ENCODE measurements around the gene VPS51. TPM values are rescaled to one million over a fixed set of nuclear protein-coding genes. Genes with fewer than 3 reads are reported as not detected.

VPS51 gene
- total RNA-seq, 1 donor from 2014 or later, result 265 TPM

Other genes with a start within 250 kb of the VPS51 start
- 27.6 and 33.6 TPM in 2 replicates for gene EHD1, start 217.6 kb upstream of the VPS51 start, total RNA-seq
- 7.6 and 12.1 TPM in 2 replicates for gene ATG2A, start 179.0 kb upstream of the VPS51 start, total RNA-seq
- 5.0 and 11.5 TPM in 2 replicates for gene PPP2R5B, start 171.5 kb upstream of the VPS51 start, total RNA-seq
- gene GPHA2, start 160.3 kb upstream of the VPS51 start, total RNA-seq, result not detected in 2 replicates
- gene MAJIN, start 124.1 kb upstream of the VPS51 start, total RNA-seq, result not detected in 2 replicates
- gene BATF2, start 99.2 kb upstream of the VPS51 start, total RNA-seq, result 0.20 and 0.44 TPM in 2 replicates
- gene ARL2, start 82.1 kb upstream of the VPS51 start, total RNA-seq, result 95.2 and 145 TPM in 2 replicates
- gene SNX15, start 68.8 kb upstream of the VPS51 start, total RNA-seq, result 6.8 and 10.7 TPM in 2 replicates
- gene SAC3D1, start 55.0 kb upstream of the VPS51 start, total RNA-seq, result 6.8 and 7.5 TPM in 2 replicates
- gene NAALADL1, start 37.7 kb upstream of the VPS51 start, total RNA-seq, result 9.8 and 12.3 TPM in 2 replicates
- 2.0 and 3.9 TPM in 2 replicates for gene CDCA5, start 12.2 kb upstream of the VPS51 start, total RNA-seq
- 20.5 and 24.0 TPM in 2 replicates for gene ZFPL1, start 12.0 kb upstream of the VPS51 start, total RNA-seq
- 15.3 and 21.4 TPM in 2 replicates for gene TM7SF2, start 15.7 kb downstream of the VPS51 start, total RNA-seq
- gene ZNHIT2, start 21.5 kb downstream of the VPS51 start, total RNA-seq, result 4.6 and 9.7 TPM in 2 replicates
- gene FAU, start 25.9 kb downstream of the VPS51 start, total RNA-seq, result 355 and 442 TPM in 2 replicates
- gene MRPL49, start 26.1 kb downstream of the VPS51 start, total RNA-seq, result 39.2 and 41.3 TPM in 2 replicates
- gene SYVN1, start 38.3 kb downstream of the VPS51 start, total RNA-seq, result 4.1 and 10.1 TPM in 2 replicates
- gene SPDYC, start 74.0 kb downstream of the VPS51 start, total RNA-seq, result not detected in 2 replicates
- gene CAPN1, start 85.7 kb downstream of the VPS51 start, total RNA-seq, result 60.9 and 80.2 TPM in 2 replicates
- 1.8 and 3.5 TPM in 2 replicates for gene POLA2, start 165.7 kb downstream of the VPS51 start, total RNA-seq
- 5.4 and 10.1 TPM in 2 replicates for gene CDC42EP2, start 218.7 kb downstream of the VPS51 start, total RNA-seq
- gene DPF2, start 237.6 kb downstream of the VPS51 start, total RNA-seq, result 17.9 and 18.3 TPM in 2 replicates

Data from lung microvascular endothelial cell (primary cell).